T-helper 9 cell (primary cell): ENCODE results near the gene DDX41.
"Not testable (repeated sequence)": the region's sequence is repeated elsewhere in the genome, so short reads cannot be mapped to it uniquely, and the experiment has no call there.

Experiments used
- DNase-seq: peaks from one replicate; pipeline ENCODE4 v3.0.0-alpha.2; 2020
- total RNA-seq, 2 donors: gene quantifications; one replicate each; lab custom pipeline; 2026; lab: John Stamatoyannopoulos, UW

DDX41 gene
- total RNA-seq = 44.2 to 76.8 reads per million in 2 donors

DNA sequence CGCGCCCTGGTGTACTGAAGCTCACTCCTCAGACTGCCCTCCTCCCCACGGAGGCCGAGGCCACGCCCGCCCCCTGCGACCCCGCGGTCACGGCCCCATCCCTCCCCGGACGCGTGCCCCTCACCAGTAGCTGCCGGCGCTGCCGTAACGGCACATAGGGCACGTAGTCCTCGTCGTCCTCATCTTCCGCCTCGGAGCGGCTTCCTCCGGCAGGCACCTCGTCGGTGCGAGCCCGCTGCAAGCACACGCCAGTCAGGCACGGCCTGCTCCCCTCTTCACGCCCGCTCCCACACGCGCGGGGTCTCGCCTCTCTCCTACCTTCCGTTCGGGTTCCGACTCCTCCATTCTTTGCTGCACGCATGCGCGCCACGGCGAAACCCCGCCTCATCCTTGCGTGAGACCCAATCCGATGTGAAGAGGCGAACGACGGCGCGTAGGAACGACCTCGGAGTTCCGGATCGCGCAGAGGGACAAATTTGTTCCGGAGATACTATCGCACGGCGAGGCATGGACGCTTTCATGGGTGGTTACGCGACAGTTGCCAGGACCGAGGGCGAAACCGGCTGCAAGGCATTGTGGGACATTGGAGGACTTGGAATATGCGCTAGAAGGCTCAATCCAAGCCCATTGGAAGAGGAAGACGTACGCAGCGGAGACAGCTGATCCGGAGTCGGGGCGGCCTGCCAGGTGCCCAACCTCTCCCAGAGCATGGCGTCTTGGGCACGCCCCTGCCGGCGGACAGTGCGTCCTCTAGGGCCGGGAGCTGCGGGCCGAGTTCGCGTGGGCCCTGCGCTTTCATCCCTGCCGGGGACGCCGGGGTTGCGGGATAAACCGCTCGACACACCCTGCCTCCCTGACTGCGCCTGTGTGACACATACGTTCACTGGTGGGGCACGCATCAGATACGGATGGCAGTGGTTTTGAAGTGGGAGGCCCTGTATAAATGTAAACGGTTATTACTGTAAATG lies at the start of gene DDX41:
Gene DDX41, minus strand, starts transcription at position 361 of the 968 bp plus-strand sequence. Its CDS starts 16 bp downstream, at position 345.
- DNase-seq = peak; percentile 90

DNA sequence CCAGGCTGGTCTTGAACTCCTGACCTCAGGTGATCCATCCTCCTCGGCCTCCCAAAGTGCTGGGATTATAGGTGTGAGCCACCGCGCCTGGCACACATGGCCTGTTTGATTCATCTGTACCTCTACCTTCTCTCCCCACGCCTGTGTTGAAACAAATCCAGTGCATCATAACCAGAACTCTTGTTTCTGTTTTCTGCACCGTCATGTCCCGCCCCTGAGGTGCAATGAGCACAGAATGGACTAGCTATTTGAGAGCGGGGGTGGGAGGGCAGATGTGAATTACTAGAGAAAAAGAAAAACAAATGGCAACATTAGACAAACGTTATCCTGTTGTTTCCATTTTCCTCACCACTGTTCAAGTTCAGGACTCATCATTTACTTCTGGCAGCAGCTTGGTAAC lies 48.3 kb upstream of the DDX41 start:
- no peak for DNase-seq

DNA sequence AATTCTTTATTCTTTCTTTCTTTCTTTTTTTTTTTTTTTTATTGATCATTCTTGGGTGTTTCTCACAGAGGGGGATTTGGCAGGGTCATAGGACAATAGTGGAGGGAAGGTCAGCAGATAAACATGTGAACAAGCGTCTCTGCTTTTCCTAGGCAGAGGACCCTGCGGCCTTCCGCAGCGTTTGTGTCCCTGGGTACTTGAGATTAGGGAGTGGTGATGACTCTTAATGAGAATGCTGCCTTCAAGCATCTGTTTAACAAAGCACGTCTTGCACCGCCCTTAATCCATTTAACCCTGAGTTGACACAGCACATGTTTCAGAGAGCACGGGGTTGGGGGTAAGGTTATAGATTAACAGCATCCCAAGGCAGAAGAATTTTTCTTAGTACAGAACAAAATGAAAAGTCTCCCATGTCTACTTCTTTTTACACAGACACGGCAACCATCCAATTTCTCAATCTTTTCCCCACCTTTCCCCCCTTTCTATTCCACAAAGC lies 42.7 kb upstream of the DDX41 start:
- not testable (repeated sequence) for DNase-seq

DNA sequence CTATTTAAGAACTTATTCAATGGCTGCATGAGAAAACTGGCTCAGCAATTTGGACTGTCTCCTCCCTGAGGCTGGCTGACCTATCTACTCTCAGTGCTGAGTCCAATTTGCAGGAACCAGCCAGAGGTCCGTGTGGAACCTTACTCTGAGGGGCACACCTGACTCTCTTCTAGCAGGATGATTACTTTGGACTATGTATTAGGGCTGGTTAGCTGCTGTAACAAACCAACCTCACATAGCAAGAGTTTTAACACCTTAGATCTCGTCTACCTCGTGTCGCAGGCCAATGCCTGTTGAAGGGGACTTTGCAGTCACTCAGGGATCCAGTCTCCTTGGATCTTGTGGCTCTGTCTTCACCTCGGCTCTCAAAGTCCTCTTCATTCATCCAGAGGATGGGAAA lies 41.0 kb upstream of the DDX41 start:
- no peak for DNase-seq

DNA sequence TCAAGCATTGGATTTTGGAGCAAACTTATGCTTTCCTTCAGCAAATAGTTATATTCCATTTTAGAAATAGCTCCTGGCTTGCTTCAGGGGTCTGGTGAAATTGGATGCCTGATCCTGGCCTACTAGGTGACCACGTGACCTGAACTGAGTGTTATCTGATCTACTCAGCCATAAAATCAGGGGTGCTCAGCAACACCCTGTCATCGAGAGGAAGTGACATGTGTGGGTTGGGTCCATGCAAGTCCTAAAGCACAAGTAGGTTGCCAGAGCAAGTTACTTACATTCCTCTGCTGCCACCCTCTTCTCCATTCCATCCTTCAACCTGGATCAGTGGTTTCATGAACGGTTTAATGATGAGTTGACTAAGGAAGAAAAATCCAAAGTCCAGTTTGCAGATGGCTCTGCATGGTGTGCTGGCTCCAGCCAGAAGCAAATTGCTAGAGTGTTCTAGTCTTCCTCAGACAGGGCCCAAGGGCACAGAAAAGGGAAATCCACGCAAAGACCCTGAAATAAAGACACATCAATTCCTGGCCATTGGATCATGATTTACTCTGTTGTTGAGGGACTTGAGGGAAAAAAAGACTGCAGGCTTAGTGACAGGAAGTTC lies 40.4 kb upstream of the DDX41 start:
- no peak for DNase-seq

DNA sequence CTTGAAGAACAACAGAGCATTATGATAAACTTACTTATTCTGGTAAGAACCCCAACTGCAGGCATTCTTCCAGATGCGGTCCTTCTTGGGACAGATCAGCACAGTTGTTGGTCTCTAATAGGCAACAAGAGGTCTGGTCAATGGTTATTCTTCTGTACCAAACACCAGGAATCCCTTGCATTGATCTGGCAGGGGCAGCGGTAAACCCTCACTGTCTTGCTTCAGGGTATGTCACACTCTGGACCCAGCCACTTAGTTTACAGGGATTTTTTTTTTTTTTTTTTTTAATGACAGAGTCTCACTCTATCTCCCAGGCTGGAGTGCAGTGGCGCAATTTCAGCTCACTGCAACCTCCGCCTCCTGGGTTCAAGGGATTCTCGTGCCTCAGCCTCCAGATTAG lies 38.9 kb upstream of the DDX41 start:
- DNase-seq = no peak

DNA sequence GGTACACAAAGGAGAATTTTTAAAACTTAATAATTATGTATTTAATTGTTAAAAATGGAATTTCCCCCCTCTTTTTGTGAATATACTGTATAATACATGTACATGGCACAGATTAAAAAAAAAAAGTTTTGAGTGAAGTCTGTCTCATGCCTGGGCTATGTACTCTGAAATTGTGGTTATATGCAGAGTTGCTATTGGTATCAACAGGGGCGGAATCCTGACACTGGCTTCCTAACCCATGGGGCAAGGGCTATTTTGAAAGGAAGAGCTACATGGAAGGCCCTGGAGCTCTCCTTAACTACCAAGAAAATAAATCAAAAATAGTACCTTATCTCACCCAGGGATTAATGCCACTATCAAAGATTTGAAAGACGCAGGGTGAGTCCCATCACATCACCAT lies 38.5 kb upstream of the DDX41 start:
- no peak for DNase-seq

DNA sequence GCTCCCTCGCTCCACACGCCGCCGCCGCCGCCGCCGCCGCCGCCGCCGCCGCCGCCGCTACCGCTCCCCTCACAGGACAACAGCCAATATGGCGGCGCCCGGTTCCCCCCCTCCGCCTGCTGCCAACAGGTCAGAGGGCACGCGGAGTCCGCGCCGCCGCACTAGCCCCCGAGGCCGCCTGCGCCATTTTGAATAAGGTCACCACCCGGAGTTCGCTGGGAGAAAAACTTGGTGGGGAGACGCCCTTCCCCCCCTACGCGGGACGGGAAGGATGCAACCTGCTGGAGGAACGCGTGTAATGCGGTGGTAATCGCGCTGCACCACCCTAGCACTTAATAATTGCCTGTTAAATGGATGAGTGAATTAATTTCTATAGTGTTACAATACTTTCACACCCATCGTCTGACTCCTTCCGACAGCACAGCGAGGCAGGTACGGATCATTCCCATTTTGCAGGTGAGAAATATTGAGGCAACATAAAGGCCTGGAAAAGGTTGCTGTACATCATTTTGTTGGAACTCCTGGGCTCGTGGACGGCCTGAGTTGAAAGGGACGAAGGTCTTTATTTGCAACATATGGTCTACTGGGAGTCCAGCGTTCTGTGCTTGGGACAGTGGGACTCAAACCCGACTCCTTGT lies 37.8 kb upstream of the DDX41 start, which contains the start of gene FAM193B:
Gene FAM193B, minus strand, starts transcription at position 90 of the 638 bp plus-strand sequence. CDS start 105 bp downstream, outside the sequence.
- DNase-seq = peak; percentile 93

DNA sequence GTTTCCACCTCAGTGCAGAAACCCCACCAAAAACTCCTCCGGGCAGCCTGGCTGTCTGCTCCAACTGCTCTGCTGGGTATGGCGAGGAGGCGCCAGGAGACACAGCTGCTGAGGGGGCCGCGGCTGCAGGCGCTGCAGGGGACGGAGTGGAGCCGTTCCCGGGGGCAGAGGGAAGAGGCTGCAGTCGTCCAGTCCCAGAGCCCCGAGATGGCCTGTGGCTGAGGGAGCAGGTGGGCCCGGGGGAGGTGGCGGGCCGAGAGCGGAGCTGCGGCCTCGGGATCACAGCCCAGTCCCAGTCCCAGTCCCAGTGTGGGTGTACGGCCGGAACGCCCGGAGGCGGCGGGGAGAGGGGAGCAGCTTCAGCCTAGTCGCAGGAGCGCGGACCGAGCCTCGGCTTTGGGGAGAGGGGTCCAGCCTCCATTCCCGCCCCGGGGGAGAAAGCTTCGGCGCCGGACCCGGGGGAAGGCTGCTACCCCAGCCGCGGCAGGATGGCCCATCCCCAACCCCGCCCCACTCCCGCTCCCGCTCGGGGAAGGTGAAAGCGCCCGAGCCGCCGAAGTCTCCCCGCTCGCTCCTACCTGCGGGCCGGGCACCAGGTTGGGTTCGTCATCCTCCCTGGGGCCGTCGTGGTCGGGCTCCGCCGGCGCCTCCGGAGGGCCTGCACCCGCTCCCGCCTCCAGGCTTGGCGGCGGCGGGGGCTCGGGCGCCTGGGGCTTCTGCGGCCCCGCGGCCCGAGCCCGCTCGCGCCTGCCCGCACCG lies 37.1 kb upstream of the DDX41 start:
- DNase-seq = peak; percentile 35

DNA sequence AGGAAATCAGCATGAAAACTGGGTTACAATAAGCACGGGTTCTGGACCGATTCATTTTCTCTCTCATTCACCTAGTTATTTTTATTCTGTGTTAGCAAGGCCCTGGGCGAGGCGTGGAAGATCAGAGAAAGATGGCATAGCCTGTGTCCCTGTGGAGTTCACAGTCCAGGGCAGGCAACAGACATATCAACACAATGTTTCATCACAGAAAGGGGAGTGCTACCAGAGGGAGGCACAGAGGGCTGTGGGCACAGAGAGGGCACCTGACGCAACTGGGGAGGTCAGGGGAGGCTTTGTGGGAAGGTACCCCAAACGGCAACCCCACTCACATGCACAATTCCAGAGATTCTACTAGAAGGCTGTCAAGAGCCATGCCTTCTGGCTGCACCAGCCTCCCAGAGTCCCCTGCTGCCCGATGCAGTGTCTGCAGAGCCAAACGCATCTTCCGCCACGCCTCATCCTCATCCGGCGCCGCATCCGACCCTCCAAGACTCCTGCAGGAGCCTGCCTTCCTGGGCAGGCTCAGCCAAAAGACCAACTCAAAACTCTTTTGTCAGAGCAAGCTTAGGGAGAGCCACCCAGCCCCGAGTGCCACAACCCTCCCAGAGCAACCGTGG lies 36.2 kb upstream of the DDX41 start:
- no peak for DNase-seq

DNA sequence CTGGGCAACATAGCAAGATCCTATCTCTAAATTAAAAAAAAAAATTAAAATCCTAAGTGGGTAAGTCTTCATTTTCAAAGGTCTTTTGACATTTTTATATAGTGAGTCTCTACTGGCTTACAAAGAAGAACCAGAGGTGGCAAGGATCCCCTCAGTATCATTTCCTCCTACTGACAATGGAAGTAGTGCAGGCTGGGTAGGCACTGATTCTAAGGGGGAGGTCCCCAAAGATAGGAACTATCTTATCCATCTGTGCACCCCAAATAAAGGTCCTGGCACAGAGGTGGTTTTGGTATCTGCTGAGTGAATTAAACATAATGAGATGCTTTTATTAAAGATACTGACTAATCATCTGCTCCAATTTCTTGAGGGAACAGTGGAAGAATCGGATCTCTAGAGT lies 33.4 kb upstream of the DDX41 start:
- no peak for DNase-seq

DNA sequence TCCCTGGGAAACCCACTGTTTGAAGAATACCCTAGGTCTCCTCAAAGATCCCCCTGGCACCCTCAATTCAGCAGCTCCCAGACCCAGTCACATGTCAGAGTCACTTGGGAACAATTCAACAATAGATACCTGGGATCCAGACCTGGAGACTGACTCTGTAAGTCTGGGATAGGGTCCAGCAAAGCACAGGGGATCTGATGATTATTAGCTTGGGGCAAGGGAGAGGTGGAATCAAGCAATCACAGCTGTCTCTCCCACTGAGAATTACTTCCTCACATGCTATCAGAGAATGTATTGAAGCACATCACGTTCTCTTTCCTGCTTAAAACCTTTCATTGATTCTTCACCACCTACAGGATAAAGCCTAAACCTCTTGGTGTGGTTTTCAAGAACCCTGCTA lies 31.7 kb upstream of the DDX41 start:
- no peak for DNase-seq

DNA sequence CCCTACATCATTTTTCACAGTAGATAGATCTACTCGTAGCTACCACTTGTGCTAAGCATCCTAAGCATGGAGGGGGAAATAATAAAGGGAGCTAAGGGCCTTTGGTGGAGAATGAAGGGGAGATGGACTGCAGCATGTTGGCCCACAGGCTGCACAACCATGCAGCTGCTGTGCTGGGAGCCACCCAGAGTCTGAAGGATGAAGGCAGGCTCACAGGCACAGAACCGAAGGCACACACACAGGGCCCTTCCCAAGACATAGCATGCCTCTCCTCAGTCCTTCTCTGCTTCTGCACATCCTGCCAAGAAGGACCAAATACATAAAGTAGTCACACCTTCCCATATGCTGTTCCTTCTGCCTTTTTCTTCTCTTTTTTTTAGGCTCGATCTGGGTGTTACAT lies 31.0 kb upstream of the DDX41 start:
- DNase-seq = no peak

DNA sequence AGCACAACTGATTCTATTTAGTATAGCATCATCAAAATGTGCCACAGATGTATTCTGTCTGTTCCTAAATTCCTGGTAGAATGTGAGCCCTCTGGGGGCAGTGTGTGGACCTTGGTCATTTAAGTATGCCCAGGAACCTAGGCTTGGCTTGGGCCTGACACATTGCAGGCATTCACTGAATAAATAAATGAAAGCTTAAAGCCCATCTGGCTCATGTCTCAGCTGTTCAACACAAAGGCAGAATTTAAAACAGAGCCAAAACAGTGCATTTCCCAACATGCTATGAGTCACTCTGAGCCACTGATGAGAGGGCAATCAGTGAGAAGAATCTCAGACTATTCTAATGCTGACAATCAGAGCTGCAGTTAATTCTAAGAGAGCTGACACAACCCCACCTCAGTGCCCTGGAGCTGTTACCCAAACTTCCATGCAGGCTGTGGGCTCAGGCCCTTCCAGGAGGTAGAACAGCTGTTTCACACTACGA lies 29.5 kb upstream of the DDX41 start:
- no peak for DNase-seq

DNA sequence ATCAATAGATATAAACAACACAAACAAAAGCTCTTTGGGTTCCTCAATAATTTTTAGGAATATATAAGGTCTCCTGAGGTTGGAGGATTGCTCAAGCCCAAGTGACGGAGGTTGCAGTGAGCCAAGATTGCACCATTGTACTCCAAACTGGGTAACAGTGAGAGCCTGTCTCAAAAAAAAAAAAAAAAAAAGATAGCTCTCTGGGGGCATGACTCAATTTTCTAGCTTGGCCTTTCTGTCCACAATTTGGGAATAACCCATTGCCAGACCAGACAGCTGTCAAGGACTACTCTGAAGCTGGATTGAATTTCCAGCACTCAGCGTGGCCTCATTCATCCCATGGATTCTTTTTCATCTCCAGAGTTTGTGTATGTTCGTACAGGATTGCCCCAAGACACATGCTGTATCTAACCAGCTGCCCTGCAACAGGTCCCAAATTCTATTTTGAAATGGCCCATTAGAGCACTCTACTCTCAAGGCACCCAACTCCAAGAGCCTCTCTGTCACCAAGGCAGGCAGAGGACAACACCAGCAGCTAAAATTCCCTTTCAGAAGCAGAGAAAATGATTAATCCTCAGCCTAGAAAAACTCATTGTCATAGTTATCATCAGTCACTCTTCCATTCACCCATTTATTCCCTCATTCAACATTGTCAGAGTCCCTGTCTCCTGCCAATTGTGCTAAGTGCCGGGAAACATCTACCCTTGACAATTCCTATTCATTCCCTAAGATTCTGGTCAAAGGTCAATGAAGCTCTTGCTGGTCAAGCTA lies 28.9 kb upstream of the DDX41 start:
- DNase-seq = no peak

DNA sequence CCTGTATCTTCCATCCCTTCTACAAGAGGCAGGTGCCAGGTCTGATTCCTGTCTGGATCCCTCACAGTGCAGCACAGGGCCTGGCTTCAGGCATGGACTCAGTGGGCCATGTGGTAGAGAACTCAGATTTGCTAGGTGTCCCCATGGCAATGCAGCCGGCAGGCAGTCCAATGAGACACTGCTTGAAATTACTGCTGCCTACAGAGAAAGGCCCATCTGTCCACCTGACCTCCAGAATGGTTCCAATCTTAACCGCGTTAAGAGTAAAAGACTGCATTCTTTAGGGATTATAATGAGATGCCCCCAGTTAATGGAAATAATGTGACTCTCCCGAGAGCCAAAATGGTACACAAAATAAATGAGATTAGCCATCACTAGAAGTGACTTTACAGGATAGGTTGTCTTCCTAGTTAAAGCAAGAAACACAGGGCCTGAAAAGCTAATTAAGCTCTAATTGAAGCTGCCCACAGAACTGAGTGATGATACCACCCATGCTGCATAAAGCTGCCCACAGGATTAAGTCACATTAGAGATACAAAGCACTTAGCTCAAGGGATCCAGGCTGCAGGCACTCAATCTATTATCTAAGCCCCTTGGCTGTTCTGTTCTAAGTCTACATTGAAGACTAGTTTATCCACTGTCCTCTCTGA lies 26.2 kb upstream of the DDX41 start:
- DNase-seq = no peak

DNA sequence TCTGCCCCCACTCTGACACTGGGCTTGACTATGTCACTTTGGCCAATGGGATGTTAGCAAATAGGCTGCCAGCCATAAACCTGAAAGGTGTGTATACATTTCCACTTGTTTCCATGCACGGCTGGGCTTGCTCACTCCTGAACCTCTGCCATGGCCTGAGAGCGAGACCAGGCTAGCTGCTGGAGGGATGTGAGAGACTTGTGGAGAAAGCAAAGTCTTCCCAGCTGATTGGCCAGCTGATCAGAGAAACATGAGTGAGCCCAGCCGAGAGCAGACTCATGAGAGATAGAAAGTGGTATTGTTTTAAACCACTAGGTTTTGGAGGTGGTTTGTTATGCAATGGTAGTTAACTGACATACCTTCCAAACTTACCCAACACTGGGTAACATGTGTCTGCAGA lies 23.7 kb upstream of the DDX41 start:
- DNase-seq = no peak

DNA sequence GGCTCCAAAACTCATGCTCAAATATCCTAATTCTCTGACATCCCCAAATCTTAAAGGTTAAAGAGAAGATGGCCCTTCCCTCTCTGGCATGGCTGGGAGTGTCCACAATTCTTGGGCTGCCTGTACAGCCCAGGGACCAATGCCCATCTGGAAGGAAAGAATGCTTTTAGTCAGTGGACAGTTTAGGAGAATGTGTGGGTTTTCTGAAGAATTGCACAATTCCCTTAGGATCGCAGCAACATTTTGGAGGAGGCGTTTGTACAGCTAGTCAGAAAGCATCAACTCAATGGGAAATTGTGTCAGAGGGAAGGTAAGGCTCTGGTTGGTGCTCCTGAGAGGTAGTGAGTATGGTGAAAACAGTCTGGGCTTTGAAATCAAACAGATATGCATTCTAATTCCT lies 22.6 kb upstream of the DDX41 start:
- no peak for DNase-seq

DNA sequence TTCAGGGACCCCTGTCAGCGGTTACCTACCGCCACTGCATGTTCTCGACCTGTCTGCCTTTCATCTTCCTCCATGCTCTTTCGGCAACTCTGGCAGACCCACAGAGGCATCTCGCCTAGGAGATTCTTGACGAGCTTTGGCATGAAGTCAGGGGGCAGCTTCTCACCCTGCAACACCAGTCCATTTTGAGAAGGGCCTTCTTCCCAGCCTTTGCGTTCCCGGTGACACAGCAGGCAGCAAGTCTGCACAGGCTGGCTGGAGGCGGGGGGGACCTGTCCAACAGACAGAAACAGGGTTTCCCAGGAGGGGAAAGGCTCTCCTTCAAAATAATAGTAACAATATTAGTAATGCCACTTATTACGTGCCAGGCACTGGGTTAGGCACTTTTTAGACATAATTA lies 22.1 kb upstream of the DDX41 start:
- no peak for DNase-seq
